HL-60/S4 treated with phorbol 12-myristate 13-acetate at 8.2 ng/mL for 4 days and 3 days (cell line): ENCODE measurements around the gene RIC8B.
"Not testable (repeated sequence)": the region's sequence is repeated elsewhere in the genome, so short reads cannot be mapped to it uniquely, and the experiment has no call there.

Experiments
- in situ Hi-C: fragments of 300-500 bp; cut with MboI; formaldehyde crosslinking; loops from 2 replicates; pipeline ENCODE4 v1.15.0; 2022; ENCODE audit warnings: low sequenced_read_pairs

RIC8B gene

GRCh38 chr12:106774005-106774807 is at the start of gene RIC8B:
RIC8B (plus strand) TSS chr12:106774682; CDS start chr12:106774746, 64 bp downstream.
- in situ Hi-C loops, result no loop called here

GRCh38 chr12:106724934-106725333 is 49.5 kb upstream of the RIC8B start:
- in situ Hi-C loops, result no loop called here

GRCh38 chr12:106726603-106727202 is 47.8 kb upstream of the RIC8B start:
- in situ Hi-C loops, result not testable (repeated sequence)

GRCh38 chr12:106729611-106730010 is 44.9 kb upstream of the RIC8B start:
- in situ Hi-C loops, result no loop called here

GRCh38 chr12:106732890-106733289 is 41.6 kb upstream of the RIC8B start:
- in situ Hi-C loops, result no loop called here

GRCh38 chr12:106733660-106734059 is 40.8 kb upstream of the RIC8B start:
- in situ Hi-C loops, result no loop called here

GRCh38 chr12:106736051-106736957 is 38.2 kb upstream of the RIC8B start:
- in situ Hi-C loops, result no loop called here

GRCh38 chr12:106739318-106739717 is 35.2 kb upstream of the RIC8B start:
- in situ Hi-C loops, result no loop called here

GRCh38 chr12:106739815-106740530 is 34.5 kb upstream of the RIC8B start:
- in situ Hi-C loops, result no loop called here

GRCh38 chr12:106740818-106741217 is 33.7 kb upstream of the RIC8B start:
- in situ Hi-C loops, result no loop called here

- in situ Hi-C loops, result no loop called here
Measured at GRCh38 chr12:106741247-106741646, 33.2 kb upstream of the RIC8B start.

- in situ Hi-C loops, result no loop called here
Measured at GRCh38 chr12:106743270-106743988, 31.1 kb upstream of the RIC8B start.

GRCh38 chr12:106744600-106744999 is 29.9 kb upstream of the RIC8B start:
- in situ Hi-C loops, result no loop called here

- in situ Hi-C loops, result no loop called here
Measured at GRCh38 chr12:106745181-106745745, 29.2 kb upstream of the RIC8B start.

- in situ Hi-C loops, result no loop called here
Measured at GRCh38 chr12:106747973-106748436, 26.5 kb upstream of the RIC8B start.

GRCh38 chr12:106750524-106750923 is 24.0 kb upstream of the RIC8B start:
- in situ Hi-C loops, result no loop called here

GRCh38 chr12:106753526-106753925 is 21.0 kb upstream of the RIC8B start:
- in situ Hi-C loops, result no loop called here

- in situ Hi-C loops, result no loop called here
Measured at GRCh38 chr12:106754331-106754730, 20.2 kb upstream of the RIC8B start.

GRCh38 chr12:106757623-106758348 is 16.7 kb upstream of the RIC8B start:
- in situ Hi-C loops, result no loop called here
